H1 (cell line): ENCODE measurements around the gene MBNL1. TPM values are rescaled to one million over a fixed set of nuclear protein-coding genes. Genes with fewer than 3 reads are reported as not detected.

ENCODE experiments used
- CBX8 ChIP-seq: fragments of 300-800, 300-1000 bp; sonication (generic); IDR thresholded peaks from 2 replicates; pipeline ENCODE4 v1.7.1; 2016; ENCODE audit warnings: low read depth, low read length, borderline replicate concordance
- polyA plus RNA-seq, 7 experiments: library from polyadenylated mRNA; depleted of rRNA in 3 of 7; stranded (reverse) in 5 of 7; unstranded in 2 of 7; fragments of >200 nt in 5 of 7; fragments of 200-250 nt in 2 of 7; gene quantifications; 1 replicate in 5 of 7; 2 replicates in 1 of 7; 4 replicates in 1 of 7; pipeline versions ENCODE4 v1.2.1 to v1.2.3, GENCODE V29; 2011 to 2013; ENCODE audit warnings: missing spikeins in 2 of 7, mixed read lengths in 2 of 7
- total RNA-seq: library from RNA; stranded (reverse); fragmentation: NEBNext Ultra II Directional; extraction: Animal tissue kit (Norgen Biotek cat#: 25700); gene quantifications from 2 replicates; pipeline ENCODE4 v1.2.1, GENCODE V29; 2021

Gene MBNL1
- total and polyA plus RNA-seq, 2 of the 8 experiments (the other 6 are each of a cell fraction or from before 2014, with no cell fraction given), result 5.0 to 16.4 TPM

DNA sequence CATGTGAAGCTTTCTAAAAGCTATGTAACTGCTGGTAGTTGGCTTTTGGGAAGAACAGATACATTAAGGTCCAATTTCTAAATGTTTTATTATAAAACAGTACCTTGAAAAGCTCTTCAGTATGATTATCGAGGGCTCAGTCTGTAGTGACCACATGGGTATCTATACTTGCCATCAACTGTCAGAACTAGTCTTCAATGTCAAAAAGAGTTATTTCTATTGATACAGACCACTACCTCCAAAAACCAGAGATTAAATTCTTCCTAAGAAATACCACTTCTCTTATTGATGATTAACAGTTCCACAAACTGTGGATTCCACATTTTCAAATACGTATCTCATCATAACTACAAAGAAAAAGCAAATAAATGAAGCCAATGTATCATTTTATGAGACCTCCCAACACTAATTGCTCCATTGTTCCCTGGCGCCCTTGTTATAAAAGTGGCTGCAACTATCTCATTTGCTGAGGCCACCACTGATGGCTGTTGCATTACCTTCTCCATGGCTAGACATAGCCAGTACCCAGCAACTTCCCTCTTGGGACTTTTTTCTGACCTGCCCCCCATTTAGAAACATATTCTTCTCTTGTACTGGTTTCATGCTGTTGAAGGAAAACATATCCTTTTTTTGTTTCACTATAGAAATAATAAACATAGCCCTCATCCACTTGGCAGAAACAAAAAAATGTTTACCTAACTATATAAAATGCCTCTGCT, 33.9 kb upstream of the MBNL1 start (continued):
- TF ChIP-seq CBX8, result no peak
